Natural killer cell (primary cell): ENCODE results near the gene GASK1A. TPM values are rescaled to one million over a fixed set of nuclear protein-coding genes. Genes with fewer than 3 reads are reported as not detected.

Experiments used
- ATAC-seq, 3 donors: fragments of 150-1000 bp in 2 of 3; fragments of 200-7000 bp in 1 of 3; cut with Tn5 transposase; 1 replicate in 1 of 3; 2 replicates in 2 of 3; pipeline ENCODE4 v1.10.0; 2021; ENCODE audit warnings: mild to moderate bottlenecking in 2 of 3, moderate library complexity in 2 of 3
- DNase-seq, 2 donors: peaks; one replicate each; pipeline versions ENCODE4 v3.0.0 to v3.0.0-alpha.2; 2013 to 2021; ENCODE audit warnings: mixed read lengths in 1 of 2
- H3K27ac ChIP-seq: one replicate; pipeline ENCODE4 v1.5.1; 2013; ENCODE audit warnings: mild to moderate bottlenecking, low read length
- H3K27me3 ChIP-seq: one replicate; pipeline ENCODE4 v1.6.1; 2013; ENCODE audit warnings: low read length; ENCODE audit not compliant: control insufficient read depth, insufficient read depth
- H3K36me3 ChIP-seq: one replicate; pipeline ENCODE4 v1.6.1; 2013; ENCODE audit warnings: low read length; ENCODE audit not compliant: control insufficient read depth, insufficient read depth
- H3K4me1 ChIP-seq: one replicate; pipeline ENCODE4 v1.6.1; 2013; ENCODE audit warnings: low read length; ENCODE audit not compliant: control insufficient read depth, insufficient read depth
- H3K4me3 ChIP-seq: one replicate; pipeline ENCODE4 v1.5.1; 2013; ENCODE audit warnings: low read length
- H3K9me3 ChIP-seq: one replicate; pipeline ENCODE4 v1.6.1; 2013; ENCODE audit warnings: low read length; ENCODE audit not compliant: control insufficient read depth, insufficient read depth
- H3K27ac Mint-ChIP-seq, 2 donors: one replicate each; pipeline ENCODE4 v1.8.0; 2022; ENCODE audit warnings: mild to moderate bottlenecking in 2 of 2, mixed read lengths in 2 of 2, moderate library complexity in 1 of 2
- H3K27me3 Mint-ChIP-seq, 2 donors: one replicate each; pipeline ENCODE4 v1.8.0; 2022; ENCODE audit warnings: low read depth in 2 of 2, mixed read lengths in 2 of 2
- H3K36me3 Mint-ChIP-seq: one replicate; pipeline ENCODE4 v1.8.0; 2022; ENCODE audit warnings: mixed read lengths
- H3K4me1 Mint-ChIP-seq, 2 donors: one replicate each; pipeline ENCODE4 v1.8.0; 2022; ENCODE audit warnings: mixed read lengths in 2 of 2
- H3K4me3 Mint-ChIP-seq: one replicate; pipeline ENCODE4 v1.8.0; 2022; ENCODE audit warnings: mild to moderate bottlenecking, moderate library complexity, mixed read lengths
- H3K9me3 Mint-ChIP-seq, 2 donors: one replicate each; pipeline ENCODE4 v1.8.0; 2022; ENCODE audit warnings: mixed read lengths in 2 of 2
- CTCF ChIP-seq: fragments of 200-600 bp; IDR thresholded peaks from one replicate; pipeline ENCODE4 v1.8.0; 2022; ENCODE audit warnings: antibody characterized with exemption
- WGBS: methylation state at CpG from one replicate; pipeline ENCODE4 v1.1.7; 2013; ENCODE audit warnings: missing lambda C conversion rate; ENCODE audit not compliant: insufficient coverage; 5-methylcytosine and 5-hydroxymethylcytosine counted together
- intact Hi-C: fragments of 100-400 bp; cut with micrococcal nuclease; formaldehyde crosslinking; loops from one replicate; pipeline ENCODE4 v1.14.2; 2022
- total RNA-seq, 4 donors: library from RNA; stranded (reverse); fragments of 120-200 nt in 1 of 4; gene quantifications; one replicate each; pipeline versions ENCODE4 v1.2.3 to v1.2.4, GENCODE V29; 2013 to 2022

GASK1A gene
- total RNA-seq, 3 donors from 2014 or later (not counting 1 experiment from before 2014, with no cell fraction given): 0.12 to 0.34 TPM; not detected in 1

GRCh38 chr3:43017593-43018195, 38.6 kb downstream of the GASK1A start:
- H3K27me3 Mint-ChIP-seq: no peaks in the 10 kb centered on the region
- no peak for TF ChIP-seq CTCF
- DNase-seq (peak; percentile 36 to 50), ATAC-seq (peak; percentile 13 to 28 (median 26))
- no peaks in the 10 kb centered on the region for H3K36me3 Mint-ChIP-seq
- intact Hi-C loops: no loop called here
- H3K4me1 Mint-ChIP-seq: peaks cover 25 to 35% of the 10 kb centered on the region in 2 donors
- H3K27ac Mint-ChIP-seq: no peak overlapping the region
- H3K4me1 ChIP-seq: peaks cover 56% of the 10 kb centered on the region
- no peaks in the 10 kb centered on the region for H3K9me3 Mint-ChIP-seq
- no peaks in the 10 kb centered on the region for H3K36me3 ChIP-seq
- no peaks in the 10 kb centered on the region for H3K27me3 ChIP-seq
- H3K27ac ChIP-seq: peak overlapping the region; percentile 97
- no peak overlapping the region for H3K4me3 ChIP-seq
- peaks cover 56% of the 10 kb centered on the region for H3K9me3 ChIP-seq
- WGBS: 47% methylated on average over 6 of the region's 9 CpGs
- no peak overlapping the region for H3K4me3 Mint-ChIP-seq

- Mint-ChIP-seq H3K36me3 (no peaks in the 10 kb centered on the region), H3K4me1 (peaks cover 31 to 40% of the 10 kb centered on the region in 2 donors), H3K4me3 (no peak overlapping the region), H3K9me3 (no peaks in the 10 kb centered on the region), H3K27me3 (no peaks in the 10 kb centered on the region), H3K27ac (no peak overlapping the region)
- no peaks in the 10 kb centered on the region for H3K27me3 ChIP-seq
- H3K4me3 ChIP-seq: no peak overlapping the region
- ATAC-seq (no peak), DNase-seq (no peak)
- H3K36me3 ChIP-seq: no peaks in the 10 kb centered on the region
- H3K9me3 ChIP-seq: peaks cover 51% of the 10 kb centered on the region
- H3K27ac ChIP-seq: peak overlapping the region; percentile 97
- WGBS: 90% methylated on average over 2 of the region's 2 CpGs
- no peak for TF ChIP-seq CTCF
- intact Hi-C loops: no loop called here
- peaks cover 54% of the 10 kb centered on the region for H3K4me1 ChIP-seq
Observed at GRCh38 chr3:43018246-43018645, 39.1 kb downstream of the GASK1A start.

- Mint-ChIP-seq H3K4me3 (peak overlapping the region; percentile 56), H3K4me1 (peaks cover 41 to 50% of the 10 kb centered on the region in 2 donors), H3K9me3 (no peaks in the 10 kb centered on the region), H3K27me3 (no peaks in the 10 kb centered on the region), H3K27ac (peak overlapping the region; percentile 36 to 63), H3K36me3 (no peaks in the 10 kb centered on the region)
- WGBS: 90% methylated on average over 6 of the region's 6 CpGs
- TF ChIP-seq CTCF: no peak
- Histone ChIP-seq H3K4me1 (peaks cover 63% of the 10 kb centered on the region), H3K36me3 (no peaks in the 10 kb centered on the region), H3K27ac (no peak overlapping the region), H3K27me3 (no peaks in the 10 kb centered on the region), H3K9me3 (peaks cover 41% of the 10 kb centered on the region), H3K4me3 (no peak overlapping the region)
- ATAC-seq: no peak
- no peak for DNase-seq
- intact Hi-C loops: no loop called here
Observed at GRCh38 chr3:43019006-43019809, 40.1 kb downstream of the GASK1A start.
